Body of pancreas (tissue), 4 donors: ENCODE measurements around the gene TOB1. TPM values are rescaled to one million over a fixed set of nuclear protein-coding genes. Genes with fewer than 3 reads are reported as not detected.
"Not testable (repeated sequence)": the region's sequence is repeated elsewhere in the genome, so short reads cannot be mapped to it uniquely, and the experiment has no call there.

Source experiments
- ATAC-seq: fragments of 150-250 bp; one replicate; pipeline ENCODE4 v1.9.1; 2016
- DNase-seq, 4 donors: peaks; one replicate each; pipeline ENCODE4 v3.0.0-alpha.2; 2019
- H3K27ac ChIP-seq, 4 donors: fragments of 200-600 bp; sonication (generic); 1 replicate in 3 of 4; 2 replicates in 1 of 4; pipeline versions ENCODE4 v1.5.1 to v1.6.1; 2016 to 2019; ENCODE audit warnings: mild to moderate bottlenecking in 1 of 4, mixed read lengths in 1 of 4, moderate library complexity in 1 of 4
- H3K27me3 ChIP-seq, 2 donors: fragments of 200-600 bp; sonication (generic); one replicate each; pipeline ENCODE4 v1.6.0; 2016; ENCODE audit warnings: mild to moderate bottlenecking in 1 of 2
- H3K36me3 ChIP-seq, 2 donors: fragments of 200-600 bp; sonication (generic); replicated peaks in 1 of 2; 2 replicates each; pipeline ENCODE4 v1.5.1; 2016; ENCODE audit warnings: low read depth in 2 of 2; ENCODE audit not compliant: insufficient read depth in 1 of 2
- H3K4me1 ChIP-seq: fragments of 200-600 bp; sonication (generic); one replicate; pipeline ENCODE4 v1.6.0; 2016
- H3K4me3 ChIP-seq, 2 donors: fragments of 200-600 bp; sonication (generic); 1 replicate in 1 of 2; 2 replicates in 1 of 2; pipeline ENCODE4 v1.5.1; 2016 to 2019
- H3K9me3 ChIP-seq, 3 donors: fragments of 200-600 bp; sonication (generic); 1 replicate in 2 of 3; 2 replicates in 1 of 3; pipeline ENCODE4 v1.5.1; 2016
- CTCF ChIP-seq, 7 experiments: fragments of 450-650 bp in 4 of 7; fragments of 200-600 bp in 3 of 7; sonication (generic) in 3 of 7; IDR thresholded peaks; one replicate each; pipeline ENCODE4 v1.5.1; 2016 to 2019; ENCODE audit warnings: antibody characterized with exemption in 7 of 7
- POLR2A ChIP-seq, 3 donors: fragments of 450-650 bp; IDR thresholded peaks; one replicate each; pipeline ENCODE4 v1.6.1; 2016; ENCODE audit warnings: antibody characterized with exemption in 3 of 3, mild to moderate bottlenecking in 2 of 3
- WGBS, 2 donors: methylation state at CpG; one replicate each; pipeline ENCODE4 v1.1.5; 2017; 5-methylcytosine and 5-hydroxymethylcytosine counted together
- intact Hi-C: fragments of 100-400 bp; cut with DNase I; formaldehyde crosslinking; loops from one replicate; pipeline ENCODE4 v1.15.1; 2023
- total RNA-seq, 2 donors: library from RNA; depleted of rRNA; stranded (reverse); fragments of >200 nt; gene quantifications; one replicate each; pipeline ENCODE4 v1.1.0, GENCODE V29; 2016

Gene TOB1
- total RNA-seq, 2 donors from 2014 or later, result 36.8 to 46.1 TPM

GRCh38 chr17:50863931-50864330 lies 2.2 kb downstream of the TOB1 start:
- intact Hi-C loops, result no loop called here
- DNase-seq, result no peak
- Histone ChIP-seq H3K36me3 (peaks cover 3 to 6% of the 10 kb centered on the region in 2 donors), H3K27me3 (no peaks in the 10 kb centered on the region), H3K9me3 (no peaks in the 10 kb centered on the region), H3K4me1 (peaks cover 39% of the 10 kb centered on the region), H3K27ac (peak overlapping the region in 3 of 4 donors; percentile 99 to 100 (median 99)), H3K4me3 (peak overlapping the region in 1 of 2 donors; percentile 83)
- WGBS, 2 donors, result 19 to 38% methylated on average over 3 of the region's 3 CpGs
- ATAC-seq, result no peak
- TF ChIP-seq CTCF (IDR thresholded peaks at IDR 0.05) (no peak), POLR2A (IDR thresholded peaks at IDR 0.05) (no peak)

GRCh38 chr17:50863221-50863843 lies 2.8 kb downstream of the TOB1 start:
- Histone ChIP-seq H3K27me3 (no peaks in the 10 kb centered on the region), H3K36me3 (peaks cover 3 to 6% of the 10 kb centered on the region in 2 donors), H3K4me1 (peaks cover 33% of the 10 kb centered on the region), H3K9me3 (no peaks in the 10 kb centered on the region), H3K27ac (peak overlapping the region; percentile 37 to 100 (median 99)), H3K4me3 (peak overlapping the region in 1 of 2 donors; percentile 83)
- peak; percentile 62 to 73 (median 69) for DNase-seq
- intact Hi-C loops, result no loop called here
- TF ChIP-seq POLR2A (IDR thresholded peaks at IDR 0.05), result peak in 2 of 3 donors; percentile 59 to 66
- TF ChIP-seq CTCF (IDR thresholded peaks at IDR 0.05), result peak; percentile 16 to 71 (median 59)
- 17 to 19% methylated on average over 11 of the region's 11 CpGs for WGBS, 2 donors
- no peak for ATAC-seq

GRCh38 chr17:50861822-50862528 lies 4.2 kb downstream of the TOB1 start:
- intact Hi-C loops, result no loop called here
- no peaks in the 10 kb centered on the region for H3K9me3 ChIP-seq
- TF ChIP-seq POLR2A (IDR thresholded peaks at IDR 0.05), result peak in 1 of 3 donors; percentile 8
- TF ChIP-seq CTCF (IDR thresholded peaks at IDR 0.05), result no peak
- H3K36me3 ChIP-seq, result peaks cover 3 to 6% of the 10 kb centered on the region in 2 donors
- ATAC-seq, result no peak
- no peak overlapping the region for H3K4me3 ChIP-seq
- DNase-seq, result no peak
- H3K27ac ChIP-seq, result peak overlapping the region in 3 of 4 donors; percentile 49 to 100 (median 99)
- H3K27me3 ChIP-seq, result no peaks in the 10 kb centered on the region
- WGBS, 2 donors, result 16 to 20% methylated on average over 7 of the region's 7 CpGs
- H3K4me1 ChIP-seq, result peaks cover 36% of the 10 kb centered on the region

- intact Hi-C loops, result no loop called here
- H3K27ac ChIP-seq, result peak overlapping the region in 3 of 4 donors; percentile 49 to 100 (median 99)
- no peak overlapping the region for H3K4me3 ChIP-seq
- peaks cover 42% of the 10 kb centered on the region for H3K4me1 ChIP-seq
- ATAC-seq, result no peak
- TF ChIP-seq CTCF (IDR thresholded peaks at IDR 0.05), result no peak
- peak in 2 of 3 donors; percentile 37 to 48 for TF ChIP-seq POLR2A (IDR thresholded peaks at IDR 0.05)
- H3K9me3 ChIP-seq, result no peaks in the 10 kb centered on the region
- H3K27me3 ChIP-seq, result no peaks in the 10 kb centered on the region
- WGBS, 2 donors, result 25 to 35% methylated on average over 2 of the region's 2 CpGs
- no peak for DNase-seq
- H3K36me3 ChIP-seq, result peaks cover 3 to 6% of the 10 kb centered on the region in 2 donors
Observed at GRCh38 chr17:50861334-50861676, 4.8 kb downstream of the TOB1 start.

GRCh38 chr17:50859727-50860126 lies 6.4 kb downstream of the TOB1 start:
- 71 to 74% methylated on average over 15 of the region's 15 CpGs for WGBS, 2 donors
- Histone ChIP-seq H3K4me1 (peaks cover 55% of the 10 kb centered on the region), H3K27ac (peak overlapping the region in 3 of 4 donors; percentile 49 to 100 (median 99))
- H3K36me3 ChIP-seq, intact Hi-C loops, H3K27me3 ChIP-seq, H3K4me3 ChIP-seq, ATAC-seq, H3K9me3 ChIP-seq, DNase-seq: not testable (repeated sequence)
